Measurements from ENCODE around the gene PLK5.

DNA sequence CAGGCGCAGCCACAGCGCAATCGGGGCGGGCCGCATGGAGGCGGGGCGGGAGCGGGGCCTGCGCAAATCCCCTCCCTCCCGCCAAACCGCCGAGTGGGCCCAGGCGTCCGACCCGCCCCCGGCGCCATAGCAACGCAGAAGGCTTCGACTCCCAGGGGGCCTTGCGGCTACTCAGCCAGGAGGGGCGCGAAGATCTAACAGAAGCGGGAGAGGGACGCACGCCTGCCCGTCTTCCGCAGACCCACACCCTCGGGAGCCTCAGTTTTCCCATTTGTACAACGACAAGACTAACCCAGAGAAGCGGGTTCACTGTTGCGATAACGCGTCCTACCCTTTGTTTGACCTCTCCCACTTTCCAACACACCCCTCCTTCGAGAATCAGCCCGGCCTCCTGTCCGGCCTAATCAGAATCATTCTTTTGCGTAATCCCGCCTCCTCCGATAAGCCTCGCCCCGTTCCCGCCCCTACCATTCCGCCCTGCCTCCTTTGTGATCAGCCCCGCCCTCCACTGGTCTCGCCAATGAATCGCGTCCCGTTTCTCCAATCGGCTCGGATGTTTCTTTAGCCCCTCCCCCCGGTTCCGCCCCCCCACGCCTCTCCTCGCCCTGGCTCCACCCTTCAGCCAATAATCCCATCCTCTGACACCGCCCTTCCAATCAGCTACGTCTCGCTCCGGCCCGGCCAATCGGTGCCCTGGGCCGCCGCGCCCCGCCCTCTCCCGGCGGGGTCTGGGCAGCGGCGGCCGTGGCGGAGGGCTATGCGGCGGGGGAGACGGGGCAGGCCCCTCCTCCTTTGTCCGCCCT lies 33.4 kb upstream of the PLK5 start, which contains the start of gene PCSK4:
- no peak for TF ChIP-seq CTCF (conservative IDR thresholded peaks at IDR 0.05; ENCODE audit: low read depth, low read length)
- TF ChIP-seq EZH2 (IDR thresholded peaks at IDR 0.05; ENCODE audit: borderline replicate concordance, low read depth, low read length, poor library complexity, severe bottlenecking) = no peak

All from A673 (cell line).